OCI-LY3 (cell line): Measurements from ENCODE around the gene LRRC4C.

Experiments used
- EZH2phosphoT487 ChIP-seq: fragments of 200-600 bp; shearing (Covaris generic); IDR thresholded peaks from 2 replicates; pipeline ENCODE4 v1.6.1; 2018; ENCODE audit warnings: antibody characterized with exemption, mixed run types, low read depth
- TF ChIP-seq, protein P1 (sequence below): fragments of 200-600, 300-600 bp; sonication (generic); IDR thresholded peaks from 2 replicates; pipeline ENCODE4 v1.5.1; 2014; ENCODE audit warnings: antibody characterized with exemption, low read length, low read depth

DNA sequence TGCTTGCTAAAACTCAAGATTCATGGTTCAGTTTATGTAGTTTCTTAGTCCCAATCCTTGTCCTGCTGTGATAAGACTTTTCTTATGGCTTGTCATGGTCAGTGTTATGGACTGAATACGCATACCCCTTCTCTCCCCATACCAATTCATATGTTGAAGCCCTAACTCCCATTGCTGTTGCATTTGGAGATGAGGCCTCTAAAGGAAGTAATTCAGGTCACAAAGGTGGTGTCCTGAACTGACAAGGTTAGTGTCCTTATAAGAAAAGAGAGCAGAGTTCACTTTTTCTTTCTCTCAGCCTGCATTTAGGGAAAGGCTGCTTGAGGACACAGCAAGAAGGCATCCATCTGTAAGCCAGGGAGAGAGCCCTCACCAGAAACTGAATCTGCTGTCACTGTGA lies 618.2 kb downstream of the LRRC4C start:
- no peak for TF ChIP-seq EZH2phosphoT487
- TF ChIP-seq, protein P1, sequence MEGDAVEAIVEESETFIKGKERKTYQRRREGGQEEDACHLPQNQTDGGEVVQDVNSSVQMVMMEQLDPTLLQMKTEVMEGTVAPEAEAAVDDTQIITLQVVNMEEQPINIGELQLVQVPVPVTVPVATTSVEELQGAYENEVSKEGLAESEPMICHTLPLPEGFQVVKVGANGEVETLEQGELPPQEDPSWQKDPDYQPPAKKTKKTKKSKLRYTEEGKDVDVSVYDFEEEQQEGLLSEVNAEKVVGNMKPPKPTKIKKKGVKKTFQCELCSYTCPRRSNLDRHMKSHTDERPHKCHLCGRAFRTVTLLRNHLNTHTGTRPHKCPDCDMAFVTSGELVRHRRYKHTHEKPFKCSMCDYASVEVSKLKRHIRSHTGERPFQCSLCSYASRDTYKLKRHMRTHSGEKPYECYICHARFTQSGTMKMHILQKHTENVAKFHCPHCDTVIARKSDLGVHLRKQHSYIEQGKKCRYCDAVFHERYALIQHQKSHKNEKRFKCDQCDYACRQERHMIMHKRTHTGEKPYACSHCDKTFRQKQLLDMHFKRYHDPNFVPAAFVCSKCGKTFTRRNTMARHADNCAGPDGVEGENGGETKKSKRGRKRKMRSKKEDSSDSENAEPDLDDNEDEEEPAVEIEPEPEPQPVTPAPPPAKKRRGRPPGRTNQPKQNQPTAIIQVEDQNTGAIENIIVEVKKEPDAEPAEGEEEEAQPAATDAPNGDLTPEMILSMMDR = no peak
